IPS DF 4.7 (cell line): Measurements from ENCODE around the gene PTGS1.
"Not testable (repeated sequence)": the region's sequence is repeated elsewhere in the genome, so short reads cannot be mapped to it uniquely, and the experiment has no call there.

Experiments
- DNase-seq: peaks from one replicate; pipeline ENCODE4 v3.0.0-alpha.2; 2013; ENCODE audit warnings: low spot score; ENCODE audit errors: extremely low read depth

Gene PTGS1

DNA sequence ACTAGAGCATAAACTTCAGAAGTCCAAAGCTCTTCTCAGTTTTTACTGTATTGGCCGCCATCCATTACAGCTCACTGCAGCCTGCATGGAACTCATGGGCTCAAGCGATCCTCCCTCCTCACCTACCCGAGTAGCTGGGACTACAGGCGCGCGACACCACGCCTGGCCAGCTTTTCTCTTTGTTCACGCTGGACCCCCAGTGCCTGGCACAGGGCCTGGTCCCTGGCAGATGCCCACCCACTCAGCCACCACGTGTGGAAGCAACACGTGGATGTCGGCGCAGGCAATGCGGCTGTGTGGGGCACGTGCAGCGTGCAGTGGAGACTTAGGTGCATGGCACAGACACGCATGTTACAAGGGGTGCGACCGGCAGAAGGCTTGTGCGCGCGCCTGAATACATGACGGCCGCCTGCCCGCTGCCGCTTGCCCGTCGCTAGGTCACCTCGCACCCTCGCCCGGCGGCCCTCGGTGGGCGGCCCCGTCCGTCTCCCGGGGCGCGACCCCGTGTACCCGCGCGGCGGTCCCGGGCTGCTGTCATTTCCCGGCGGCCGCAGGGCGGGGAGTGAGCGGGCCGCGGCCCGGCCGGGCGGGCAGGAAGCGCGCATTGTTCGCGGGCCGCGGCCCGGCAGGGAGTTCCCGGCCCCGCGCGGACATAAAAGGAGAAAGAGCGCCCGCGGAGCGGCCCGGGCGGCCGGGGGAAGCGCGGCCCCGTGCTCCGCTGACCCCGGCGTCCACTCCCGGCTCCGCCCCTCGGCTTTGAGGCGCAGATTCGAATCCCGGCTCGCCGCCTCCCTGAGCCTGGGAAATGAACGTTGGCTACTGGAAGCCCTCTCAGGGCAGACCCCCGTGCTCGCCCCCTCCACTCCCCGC lies 24.1 kb upstream of the PTGS1 start:
- no peak for DNase-seq

DNA sequence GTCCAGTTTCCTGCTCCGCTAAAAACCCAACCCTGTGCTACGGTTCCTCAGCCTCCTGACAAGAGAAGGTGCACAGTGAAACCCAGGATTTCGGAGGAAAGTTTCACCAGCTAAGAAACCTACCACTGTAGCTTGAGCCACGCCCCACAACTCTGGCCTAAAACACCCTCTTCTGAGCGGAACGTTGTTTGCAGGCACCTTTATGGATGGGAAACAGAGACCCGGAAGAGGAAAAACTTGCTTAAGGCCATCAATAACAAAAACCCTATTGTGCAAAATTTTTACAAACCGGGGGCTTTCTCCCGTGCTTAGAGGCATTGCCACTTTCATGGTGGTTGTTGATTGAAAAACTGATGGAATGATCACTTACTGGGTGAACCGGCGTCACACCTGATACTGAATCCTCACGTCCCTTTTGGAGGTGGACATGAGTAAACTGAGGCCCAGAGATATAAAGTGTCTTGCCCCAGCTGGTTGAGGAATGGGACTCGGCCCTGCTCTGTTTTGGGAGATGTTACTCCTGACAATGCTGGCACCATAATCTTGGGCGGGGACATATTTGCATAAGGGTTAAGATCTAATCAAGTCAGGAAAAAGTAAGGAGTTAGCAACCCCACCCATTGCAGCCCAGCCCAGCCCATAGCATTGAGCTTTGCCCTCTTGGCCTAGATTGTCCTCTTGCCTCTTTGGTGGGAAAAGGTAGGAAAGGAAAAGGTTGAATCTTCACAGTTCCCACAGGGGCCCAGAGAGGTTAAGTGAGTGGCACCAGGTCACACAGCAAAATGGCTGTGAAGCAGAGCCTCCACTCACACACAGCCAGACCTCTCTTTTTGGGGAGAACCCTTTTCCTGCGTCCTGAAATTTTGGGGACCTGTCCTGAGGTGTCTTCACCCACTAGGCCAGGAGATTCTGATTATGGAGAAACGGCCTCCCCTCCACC lies 23.2 kb upstream of the PTGS1 start:
- DNase-seq, result no peak

DNA sequence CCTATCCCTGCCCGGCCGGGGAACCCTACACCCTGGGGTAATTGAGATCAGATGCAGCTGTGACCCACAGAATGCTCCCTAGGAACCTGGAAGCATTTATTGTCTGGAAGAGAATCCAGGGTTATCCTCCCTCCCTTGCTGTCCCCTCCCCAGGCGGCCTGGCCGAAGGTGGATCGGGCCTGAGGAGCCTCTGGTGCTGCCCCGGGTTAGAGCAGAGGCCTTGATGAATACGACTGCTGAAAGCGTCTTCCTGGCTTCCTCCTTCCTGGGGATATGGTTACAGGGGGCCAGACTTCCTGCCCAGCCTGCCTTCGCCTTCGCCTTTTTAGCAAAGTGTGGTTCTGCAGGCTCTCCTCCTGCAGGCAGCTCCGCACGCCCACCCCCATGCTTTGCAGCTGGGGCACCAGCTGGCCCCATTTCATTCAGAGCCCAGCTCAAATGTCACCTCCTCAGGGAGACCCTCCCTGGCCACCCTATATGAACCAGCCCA lies 22.5 kb upstream of the PTGS1 start:
- no peak for DNase-seq

DNA sequence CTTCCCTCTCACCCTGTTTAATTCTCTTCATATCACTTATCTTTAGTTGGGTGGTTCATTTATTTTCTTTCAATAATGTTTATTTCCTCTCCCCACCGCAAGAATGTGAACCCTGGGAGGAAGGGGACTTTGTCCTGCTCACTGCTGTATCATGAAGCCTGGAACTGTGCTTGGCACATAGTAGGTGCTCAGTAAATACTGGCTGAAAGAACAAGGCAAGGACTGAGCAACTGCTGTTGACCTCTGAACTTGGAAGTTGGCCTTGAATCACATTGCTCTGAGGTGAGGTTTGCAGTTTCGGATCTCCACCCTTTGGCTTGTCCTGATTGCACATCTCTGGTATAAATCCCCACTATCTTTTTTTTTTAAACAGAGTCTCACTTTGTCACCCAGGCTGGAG lies 22.0 kb upstream of the PTGS1 start:
- DNase-seq, result no peak

DNA sequence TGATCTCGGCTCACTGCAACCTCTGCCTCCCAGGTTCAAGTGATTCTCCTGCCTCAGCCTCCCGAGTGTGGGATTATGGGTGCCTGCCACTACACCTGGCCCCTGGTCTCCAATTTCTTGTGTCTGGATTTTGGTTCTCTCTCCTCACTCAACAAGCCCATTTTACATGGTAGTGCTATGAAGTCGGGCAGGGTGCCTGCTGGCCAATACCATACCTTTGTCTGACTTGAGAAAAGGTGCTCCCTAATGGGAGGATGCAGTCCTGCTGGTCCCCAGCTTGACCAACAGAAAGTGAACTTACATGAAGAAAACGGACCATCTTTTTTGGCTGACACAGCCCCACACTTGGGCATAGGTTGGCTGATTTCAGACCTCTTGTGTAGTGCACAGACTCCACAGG lies 21.6 kb upstream of the PTGS1 start:
- no peak for DNase-seq

DNA sequence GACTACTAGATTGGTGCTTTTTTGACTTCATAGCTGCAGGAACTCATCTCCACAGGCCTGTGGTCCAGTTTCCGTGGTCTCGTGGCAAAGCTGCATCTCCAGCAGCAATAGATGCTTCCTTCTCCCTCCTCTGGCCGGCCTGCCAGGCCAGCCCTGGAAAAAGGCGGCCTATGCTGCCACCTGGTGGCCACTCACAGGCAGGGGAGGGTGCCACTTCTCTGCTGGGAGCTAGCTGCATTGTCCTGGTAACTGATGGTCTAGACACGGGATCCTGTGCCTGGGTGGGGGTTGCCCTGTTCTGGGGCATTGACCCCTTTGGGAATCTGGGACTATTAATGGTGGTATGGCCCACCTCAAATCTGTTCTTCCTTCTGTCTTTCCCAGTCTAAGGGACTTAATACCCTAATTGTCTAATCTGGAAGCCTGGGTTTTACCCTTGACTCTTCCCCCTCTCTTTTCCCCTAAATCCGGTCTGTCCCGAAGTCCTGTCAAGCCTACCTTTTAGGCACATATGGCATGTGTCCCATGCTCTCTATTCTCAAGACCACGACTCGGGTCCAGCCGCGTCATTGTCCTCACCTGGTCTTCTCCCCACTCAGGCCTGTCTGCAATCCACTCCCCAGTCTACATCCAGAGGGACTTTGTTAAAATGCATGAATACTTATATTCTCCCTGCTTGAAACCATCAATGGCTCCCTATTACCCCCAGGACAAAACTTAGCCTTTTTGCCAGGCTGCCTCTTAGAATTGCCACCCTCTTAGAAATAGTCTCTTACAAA lies 20.1 kb upstream of the PTGS1 start:
- no peak for DNase-seq

DNA sequence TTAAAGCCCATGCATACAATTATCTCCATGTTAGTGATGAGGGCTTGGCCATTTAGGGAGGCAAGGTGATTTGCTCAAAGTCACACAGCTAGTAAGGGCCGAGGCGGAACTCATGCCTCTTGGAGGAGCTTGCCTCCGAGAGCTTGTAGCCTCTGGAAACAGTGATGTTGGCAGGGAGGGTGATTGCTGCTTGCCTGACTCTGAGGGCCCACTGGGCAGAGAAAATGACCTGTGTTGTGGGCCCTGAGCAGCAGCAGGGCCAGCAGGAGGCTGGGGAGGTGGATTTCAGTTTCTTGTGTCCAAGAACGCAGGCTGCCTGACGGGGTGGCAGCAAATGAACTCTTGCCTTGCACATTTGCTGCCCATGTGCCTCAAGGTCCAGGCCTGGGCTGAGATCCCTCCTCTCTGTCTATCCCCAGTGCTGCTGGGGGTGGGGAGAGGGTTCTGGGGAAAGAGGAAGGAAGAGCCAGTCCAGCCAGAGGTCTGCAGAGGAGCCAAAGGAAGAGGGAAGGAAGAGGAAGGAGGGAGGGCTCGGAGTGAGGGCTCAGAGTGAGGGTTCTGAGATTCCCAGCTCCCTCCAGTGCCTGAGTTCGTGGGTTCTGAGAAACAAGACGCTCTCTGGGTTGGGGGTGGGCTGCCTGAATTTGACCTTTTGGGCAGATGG lies 16.2 kb upstream of the PTGS1 start:
- no peak for DNase-seq

DNA sequence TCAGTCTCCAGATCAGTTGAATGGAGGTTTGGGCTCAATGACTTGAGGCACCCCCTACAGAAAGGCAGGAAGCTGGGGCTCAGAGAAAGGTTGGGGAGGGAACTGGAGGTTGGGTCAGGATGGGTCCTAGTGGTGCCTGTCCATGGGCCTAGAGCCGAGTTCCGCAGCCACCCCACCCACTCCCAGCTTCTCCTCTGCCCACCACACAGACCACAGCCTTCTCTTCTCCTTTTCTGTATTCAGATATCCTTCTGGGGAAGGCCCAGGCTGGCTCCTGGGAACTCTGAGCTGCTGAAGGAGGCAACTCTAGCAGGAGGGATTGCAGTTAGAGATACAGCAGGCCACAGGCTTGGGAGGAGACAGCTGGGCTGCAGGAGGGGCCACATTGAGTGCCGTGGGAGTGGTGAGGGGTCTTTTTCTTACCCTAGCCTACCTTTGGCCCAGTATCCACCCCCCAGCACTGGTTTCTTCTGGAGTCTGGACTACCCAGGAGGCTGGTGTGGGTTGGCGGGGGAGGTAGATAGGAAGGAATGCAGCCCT lies 15.4 kb upstream of the PTGS1 start:
- DNase-seq, result no peak

DNA sequence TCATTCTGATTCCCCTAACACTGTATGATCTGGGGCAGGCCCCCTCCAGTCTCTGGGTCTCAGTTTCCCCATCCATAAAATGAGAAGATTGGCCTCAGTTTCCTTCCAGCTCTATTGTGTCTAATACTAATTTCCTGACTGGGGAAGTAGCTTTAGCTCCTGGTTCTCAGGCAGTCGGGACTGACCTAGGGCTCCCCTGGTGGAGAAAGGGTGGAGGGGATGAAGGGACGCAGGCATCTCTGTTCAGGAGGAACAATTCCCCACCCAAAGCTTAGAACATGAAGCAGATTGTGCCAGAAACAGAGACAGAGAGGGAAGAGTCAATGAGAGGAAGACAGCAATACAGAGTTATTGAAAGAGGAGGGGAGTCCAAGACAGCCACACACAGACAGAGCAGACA lies 14.2 kb upstream of the PTGS1 start:
- no peak for DNase-seq

DNA sequence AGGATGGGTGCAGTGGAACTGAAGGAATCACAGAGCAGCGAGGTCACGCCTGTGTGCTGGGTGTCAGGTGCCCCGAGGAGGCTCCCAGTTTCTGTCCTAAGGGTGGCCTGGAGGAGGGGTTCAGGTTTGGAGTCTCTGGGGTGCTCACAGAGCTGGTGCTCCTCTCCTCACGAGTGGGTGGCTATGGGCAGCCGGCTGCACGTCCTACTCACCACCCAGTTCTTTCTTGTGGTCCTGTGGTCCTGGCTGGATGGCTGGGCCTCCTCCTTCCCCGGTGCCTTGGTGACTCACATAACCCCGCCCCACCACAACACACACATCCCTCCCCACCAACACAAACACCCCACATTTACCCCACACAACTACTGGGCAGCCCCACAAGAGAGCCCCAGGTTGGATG lies 9.9 kb upstream of the PTGS1 start:
- DNase-seq, result no peak

DNA sequence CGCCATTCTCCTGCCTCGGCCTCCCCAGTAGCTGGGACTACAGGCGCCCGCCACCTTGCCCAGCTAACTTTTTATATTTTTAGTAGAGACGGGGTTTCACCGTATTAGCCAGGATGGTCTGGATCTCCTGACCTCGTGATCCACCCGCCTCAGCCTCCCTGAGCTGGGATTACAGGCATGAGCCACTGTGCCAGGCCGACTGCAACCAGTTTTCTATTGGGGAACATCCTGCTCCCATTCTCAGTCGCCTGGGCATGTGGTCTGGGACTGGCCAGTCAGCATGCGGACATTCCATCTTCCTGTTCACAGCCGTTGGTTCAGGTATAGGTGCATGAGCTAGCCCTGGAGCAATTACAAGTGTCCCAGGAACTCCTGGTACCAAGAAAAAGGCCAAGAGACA lies 7.7 kb upstream of the PTGS1 start:
- not testable (repeated sequence) for DNase-seq

DNA sequence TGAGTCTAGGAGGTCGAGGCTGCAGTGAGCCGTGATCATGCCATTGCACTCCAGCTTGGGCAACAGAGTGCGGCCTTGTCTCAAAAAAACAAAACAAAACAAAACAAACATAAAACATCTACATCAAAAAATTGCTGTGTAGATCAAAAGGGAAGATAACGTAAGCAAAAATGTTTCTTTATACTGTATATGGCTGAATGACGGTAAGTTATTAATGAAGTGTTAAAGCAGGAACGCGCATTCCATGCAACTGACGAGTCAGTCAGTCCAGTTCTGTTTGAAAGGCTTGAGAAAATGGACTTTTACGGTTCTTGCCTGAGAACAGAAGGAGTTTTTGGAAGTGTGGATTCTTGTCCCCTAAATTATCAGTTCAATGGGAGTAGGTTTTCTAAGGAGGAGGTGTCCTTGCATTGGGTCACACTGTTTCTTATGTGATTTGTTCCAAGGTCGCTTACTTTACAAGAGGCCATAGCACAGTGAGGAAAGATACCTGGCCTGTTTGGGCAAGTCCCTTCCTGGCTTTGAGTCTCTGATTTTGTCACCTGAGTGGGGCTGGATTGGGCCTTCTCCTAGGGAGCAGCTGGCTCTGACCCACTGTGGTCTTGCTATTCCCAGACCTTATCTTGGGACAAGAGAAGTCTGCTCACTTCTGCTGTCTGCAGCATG lies 6.6 kb upstream of the PTGS1 start:
- no peak for DNase-seq

DNA sequence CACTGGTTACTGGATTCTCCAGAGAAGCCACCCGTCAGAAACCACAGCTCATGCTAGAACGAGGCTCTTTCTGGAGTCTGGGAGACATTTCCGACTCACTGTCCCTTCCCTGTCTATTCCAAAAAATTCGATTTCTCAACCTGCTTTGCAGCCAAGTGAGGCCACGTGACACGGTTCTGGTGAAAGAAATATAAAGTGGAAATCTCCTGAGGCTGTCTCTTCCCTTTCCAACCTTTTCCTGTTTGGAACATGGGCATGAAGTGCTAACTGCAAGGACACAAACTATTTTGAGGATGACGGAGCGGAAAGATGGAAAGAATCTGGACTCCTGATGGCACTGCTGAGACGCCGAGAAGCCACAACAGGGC lies 6.1 kb upstream of the PTGS1 start:
- DNase-seq, result no peak

DNA sequence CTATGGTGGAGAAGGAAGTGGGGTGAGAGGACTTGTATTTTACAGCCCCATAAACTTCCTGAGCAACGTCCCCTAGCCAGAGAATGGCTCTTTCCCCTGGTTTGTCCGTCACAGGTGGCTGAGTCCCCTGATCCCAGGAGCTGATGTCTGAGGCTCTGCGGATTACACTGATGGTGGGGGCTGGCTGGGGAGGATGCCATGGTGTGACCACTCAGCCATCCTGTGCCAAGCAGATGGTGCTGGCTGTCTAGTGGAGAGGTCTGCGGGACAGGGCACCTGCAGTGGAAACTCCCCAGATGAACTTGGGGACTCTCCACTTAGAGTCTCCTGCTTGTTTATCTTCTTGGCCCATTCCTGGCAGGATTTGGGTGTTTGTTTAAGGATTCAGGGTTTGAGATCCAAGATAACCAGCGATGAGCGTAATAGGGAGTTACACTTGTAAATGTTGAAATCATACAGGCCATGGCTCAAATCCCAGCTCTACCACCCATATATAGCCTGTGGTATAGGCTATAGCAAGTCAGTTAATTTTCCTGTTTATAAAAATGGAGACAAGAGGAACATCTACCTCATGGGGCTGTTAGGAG lies 4.7 kb upstream of the PTGS1 start:
- no peak for DNase-seq

DNA sequence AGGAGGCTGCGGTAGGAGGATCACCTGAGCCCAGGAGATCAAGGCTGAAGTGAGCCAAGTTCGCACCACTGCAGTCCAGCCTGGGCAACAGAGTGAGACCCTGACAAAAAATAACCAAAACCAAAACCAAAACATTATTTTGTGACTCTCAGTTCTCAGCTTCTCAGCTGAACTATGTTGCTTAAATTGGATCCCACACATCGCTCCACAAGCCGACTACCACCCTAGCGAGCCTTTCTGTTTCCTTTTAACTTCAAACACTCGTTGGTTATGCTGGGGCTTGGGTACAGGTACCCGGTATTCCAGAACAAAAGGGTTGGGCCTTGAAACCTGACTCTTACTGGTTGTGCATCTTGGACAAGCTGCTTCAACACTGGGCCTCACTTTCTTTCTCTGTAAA lies 3.8 kb upstream of the PTGS1 start:
- no peak for DNase-seq

DNA sequence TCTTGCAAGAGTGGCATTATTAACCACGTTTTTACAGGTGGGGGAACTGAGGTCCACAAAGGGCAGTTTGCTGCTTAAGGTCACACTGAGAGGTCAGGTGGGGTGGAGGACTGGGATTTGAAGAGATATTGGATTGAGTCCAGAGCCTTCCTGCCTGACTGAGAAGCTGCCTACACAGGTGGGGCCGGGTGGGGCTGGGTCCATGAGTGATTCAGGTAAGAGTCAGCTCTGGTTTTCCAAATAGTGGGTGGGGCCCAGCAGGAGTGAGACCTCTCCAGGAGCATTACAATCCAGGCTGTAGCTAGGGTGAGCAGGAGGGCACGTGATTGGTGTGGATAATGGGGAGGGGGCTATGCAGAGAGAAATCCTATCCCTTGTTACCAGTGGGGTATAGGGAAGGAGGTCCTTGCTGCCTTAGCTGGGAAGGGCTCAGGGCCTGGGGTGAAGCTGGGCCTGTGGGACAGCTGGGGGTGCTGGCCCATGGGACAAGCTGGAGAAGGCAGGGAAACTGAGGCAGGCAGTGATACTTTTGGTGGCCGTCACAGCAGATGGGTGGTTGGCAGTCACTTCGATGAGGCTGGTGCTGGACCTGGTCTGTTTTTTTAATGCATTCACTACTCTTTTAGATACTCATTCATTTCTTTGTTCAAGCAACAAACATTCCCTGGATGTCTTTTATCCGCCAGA lies 2.9 kb upstream of the PTGS1 start:
- DNase-seq, result no peak

DNA sequence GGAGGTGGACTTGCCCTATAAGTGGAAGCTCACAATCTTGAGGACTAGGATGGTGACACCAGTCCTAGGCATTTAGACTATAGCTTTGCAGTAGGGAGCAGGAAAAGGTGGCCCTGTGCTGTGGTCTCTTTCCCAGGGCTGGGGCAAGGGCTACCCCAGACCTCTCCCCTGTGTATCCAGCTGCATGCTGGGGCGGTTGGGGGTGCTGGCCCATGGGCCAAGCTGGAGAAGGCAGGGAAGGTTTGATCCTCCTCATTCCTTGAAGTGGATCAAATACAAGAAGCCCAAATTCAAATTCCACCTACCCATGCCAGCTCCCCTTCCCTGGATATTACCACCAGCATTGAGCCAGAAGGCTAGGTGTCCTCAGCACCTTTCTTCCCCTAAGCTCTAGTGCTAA lies 2.2 kb upstream of the PTGS1 start:
- no peak for DNase-seq

DNA sequence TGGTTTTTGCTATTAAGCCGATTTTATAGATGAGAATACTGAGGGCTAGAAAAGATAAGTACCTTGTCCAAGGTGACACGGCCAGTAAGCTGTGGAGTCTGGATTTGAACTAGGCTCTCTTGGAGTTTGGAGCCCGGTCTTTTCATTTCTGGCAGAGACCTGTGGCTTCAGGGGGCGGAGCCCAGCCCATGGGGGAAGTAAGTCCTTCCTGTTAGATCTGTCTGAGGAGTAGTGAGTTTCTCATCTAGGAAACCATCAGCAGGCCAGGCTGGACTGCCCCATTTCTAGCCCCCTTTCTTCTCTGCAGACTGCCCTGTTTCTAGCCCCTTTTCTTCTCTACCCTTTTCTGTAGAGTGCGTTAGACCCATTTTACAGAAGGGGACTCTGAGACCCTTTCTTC lies 521 bp upstream of the PTGS1 start:
- no peak for DNase-seq

DNA sequence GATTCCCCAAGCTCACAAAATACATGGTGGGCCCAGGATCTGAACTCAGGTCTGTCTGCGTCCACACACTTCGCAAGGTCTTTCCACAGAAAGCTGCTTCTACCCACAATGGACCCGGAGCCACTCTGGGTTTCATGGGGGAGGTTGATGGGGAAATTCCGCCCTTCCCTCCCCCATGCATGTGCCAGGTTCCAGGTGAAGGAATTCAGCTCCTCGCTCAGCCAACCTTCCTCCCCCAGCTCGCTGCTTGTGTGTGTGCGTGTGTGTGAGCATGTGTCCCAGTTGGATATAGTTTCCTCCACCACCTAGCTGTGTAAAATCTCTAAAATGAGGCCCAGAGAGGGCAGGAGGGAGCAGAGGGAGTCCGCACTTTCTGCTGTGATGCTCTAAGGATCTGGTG lies 1.0 kb downstream of the PTGS1 start:
- no peak for DNase-seq
